Stimulated activated CD8-positive, alpha-beta memory T cell treated with anti-CD3 and anti-CD28 coated beads, Interleukin-4, amount 100 ng/mL, for 24 hours (primary cell): ENCODE measurements around the gene RAB40C.
"Not testable (repeated sequence)": the region's sequence is repeated elsewhere in the genome, so short reads cannot be mapped to it uniquely, and the experiment has no call there.

Source experiments
- DNase-seq: peaks from one replicate; pipeline ENCODE4 v3.0.0-alpha.2; 2020; ENCODE audit warnings: low read depth

Gene RAB40C

DNA sequence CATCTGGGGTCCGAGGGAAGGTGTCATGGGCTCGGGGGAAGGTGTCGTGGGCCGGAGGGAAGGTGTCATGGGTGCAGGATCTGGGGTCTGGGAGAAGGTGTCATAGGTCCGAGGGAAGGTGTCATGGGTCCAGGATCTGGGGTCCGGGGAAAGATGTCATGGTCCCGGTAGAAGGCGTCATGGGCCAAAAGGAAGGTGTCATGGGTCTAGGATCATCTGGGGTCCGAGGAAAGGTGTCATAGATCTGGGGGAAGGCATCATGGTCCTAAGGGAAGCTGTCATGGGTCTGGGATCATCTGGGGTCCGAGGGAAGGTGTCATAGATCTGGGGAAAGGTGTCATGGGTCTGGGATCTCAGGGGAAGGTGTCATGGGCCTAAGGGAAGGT, 942 bp downstream of the RAB40C start:
- DNase-seq, result no peak

DNA sequence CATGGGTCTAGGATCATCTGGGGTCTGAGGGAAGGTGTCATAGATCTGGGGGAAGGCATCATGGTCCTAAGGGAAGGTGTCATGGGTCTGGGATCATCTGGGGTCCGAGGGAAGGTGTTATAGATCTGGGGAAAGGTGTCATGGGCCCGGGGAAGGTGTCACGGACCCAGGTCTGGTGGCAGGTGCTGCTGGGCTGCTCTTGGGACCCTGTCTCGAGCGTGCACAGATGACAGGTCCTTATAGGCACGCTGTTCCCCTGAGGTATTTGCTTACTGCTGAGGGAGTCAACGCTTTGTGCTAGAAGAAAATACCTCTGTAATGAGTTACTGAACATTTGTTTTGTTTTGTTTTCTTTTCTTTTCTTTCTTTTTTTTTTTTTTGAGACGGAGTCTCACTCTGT, 1.4 kb downstream of the RAB40C start:
- DNase-seq, result no peak

DNA sequence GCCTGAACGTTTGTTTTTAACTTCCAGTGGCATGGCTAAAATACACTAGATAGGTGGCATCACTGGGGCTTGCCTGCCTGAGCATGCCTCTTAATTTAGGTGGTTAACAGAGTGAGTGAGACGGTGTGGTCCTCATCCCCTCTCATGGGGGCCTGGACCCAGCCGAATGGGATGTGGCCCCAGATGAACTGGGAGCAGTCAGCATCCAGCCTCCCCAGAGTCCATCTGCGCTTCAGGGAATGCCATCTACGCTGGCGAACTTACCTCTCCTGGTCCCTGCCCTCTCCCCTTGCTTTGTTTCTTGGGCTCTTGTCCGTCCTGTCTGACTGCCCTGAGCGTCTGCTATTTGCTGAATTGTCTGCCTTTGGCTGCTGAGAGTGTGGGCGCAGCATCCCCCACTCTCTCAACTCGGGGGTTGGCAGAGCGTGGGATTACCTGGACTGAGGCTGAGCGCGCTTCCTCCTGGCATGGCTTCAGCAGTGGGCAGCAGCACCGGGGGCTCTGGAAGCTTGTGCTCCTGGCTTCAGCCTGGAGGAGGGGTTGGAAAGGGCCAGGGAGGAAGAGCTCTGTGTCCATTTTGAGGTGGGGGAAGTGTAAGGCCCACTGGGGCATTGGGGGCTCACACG, 2.1 kb downstream of the RAB40C start:
- no peak for DNase-seq

DNA sequence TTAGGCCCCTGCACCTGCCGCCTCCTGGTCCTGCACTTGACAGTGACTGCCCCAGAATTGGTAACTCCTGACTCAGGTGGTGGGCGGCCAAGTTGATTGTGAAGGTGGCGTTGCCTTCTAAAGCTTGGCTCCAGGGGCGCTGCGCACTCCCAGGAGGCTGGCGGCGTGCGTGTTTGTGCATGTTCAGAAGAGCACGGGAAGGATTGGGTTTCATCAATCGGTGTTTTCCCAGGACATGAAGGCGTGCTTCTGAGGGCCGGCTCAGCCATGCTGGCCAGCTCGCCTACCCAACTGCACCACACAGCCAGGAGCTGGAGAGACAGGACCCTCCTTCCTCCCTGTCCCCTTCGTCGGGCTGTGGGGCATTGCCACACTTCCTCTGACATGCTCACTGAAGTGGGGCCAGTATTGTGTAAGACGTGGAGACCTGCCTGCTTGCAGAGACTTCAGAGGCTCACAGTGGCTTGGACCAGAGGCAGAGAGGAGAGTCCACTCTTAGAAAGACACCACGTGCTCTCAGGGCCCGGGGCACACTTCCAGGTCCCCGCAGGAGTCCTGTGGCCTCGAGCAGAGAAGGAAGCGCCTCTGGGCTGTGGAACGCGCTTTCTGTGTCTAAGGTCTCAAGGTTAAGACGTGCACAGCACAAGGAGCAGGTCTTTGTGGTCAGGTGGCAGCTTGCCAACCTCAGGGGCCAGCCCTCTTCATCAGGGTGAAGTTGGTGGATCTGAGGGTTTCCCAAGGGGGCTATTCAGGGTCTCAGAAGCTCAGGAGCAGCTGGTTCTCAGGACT, 2.8 kb downstream of the RAB40C start:
- DNase-seq, result no peak

DNA sequence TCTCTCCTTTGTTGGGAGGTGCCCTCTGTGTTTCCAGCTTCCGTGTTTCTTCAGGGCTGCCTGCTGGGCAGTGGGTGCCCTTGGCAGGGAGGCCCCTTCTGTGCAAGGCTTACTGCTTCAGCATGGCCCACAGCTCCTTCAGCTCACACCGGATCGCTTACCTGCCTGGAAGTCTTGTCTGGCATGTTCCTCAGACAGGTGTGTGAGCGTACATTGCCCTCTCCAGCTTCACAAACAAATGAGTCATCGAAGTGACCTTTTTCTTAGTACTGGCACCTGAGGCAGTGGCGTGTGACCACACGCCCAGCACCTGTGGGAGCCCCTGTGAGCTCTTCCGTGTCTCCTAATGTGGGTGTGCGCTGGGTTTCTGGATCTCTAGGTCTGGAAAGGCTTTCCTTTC, 3.5 kb downstream of the RAB40C start:
- no peak for DNase-seq

DNA sequence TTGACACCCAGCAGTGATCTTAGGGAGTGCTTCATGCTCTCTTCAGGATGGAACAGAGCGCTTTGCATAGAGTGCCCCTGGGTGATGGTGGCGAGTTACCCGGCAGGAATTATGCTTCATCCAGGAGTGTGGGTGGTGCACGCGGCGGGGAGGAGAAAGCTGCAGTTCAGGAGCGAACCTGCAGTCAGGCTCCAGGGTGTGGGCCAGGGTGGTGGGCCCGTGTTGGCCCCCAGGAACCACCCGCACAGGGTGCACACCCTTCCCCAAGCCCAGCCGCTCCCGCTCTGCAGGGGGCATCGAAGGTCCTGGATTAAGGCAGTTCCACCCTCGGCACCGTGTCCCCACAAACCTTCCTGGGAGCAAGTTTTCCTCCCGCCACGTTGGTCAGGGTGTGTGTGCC, 3.9 kb downstream of the RAB40C start:
- DNase-seq, result no peak

DNA sequence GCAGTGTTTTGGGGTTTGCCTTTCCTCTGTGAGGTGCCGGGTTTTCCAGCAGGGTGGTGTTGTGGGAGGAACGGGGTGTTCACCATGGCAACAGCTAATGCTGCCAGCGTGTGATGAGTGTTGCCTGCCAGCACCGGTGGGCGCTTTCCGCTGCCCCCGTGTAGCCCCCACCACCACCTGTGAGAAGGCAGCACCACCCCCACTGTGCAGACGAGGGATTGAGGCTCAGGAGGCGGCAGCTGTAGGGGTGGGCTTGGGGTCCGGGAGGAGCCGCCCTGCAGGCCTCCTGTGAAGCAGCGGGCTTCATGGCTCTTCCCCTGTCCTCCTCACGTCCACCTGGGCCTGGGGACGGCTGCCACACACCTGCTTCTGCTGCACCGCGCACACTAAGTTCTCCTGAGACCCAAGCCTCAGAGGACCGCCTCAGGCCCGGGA, 5.2 kb downstream of the RAB40C start:
- DNase-seq, result no peak

DNA sequence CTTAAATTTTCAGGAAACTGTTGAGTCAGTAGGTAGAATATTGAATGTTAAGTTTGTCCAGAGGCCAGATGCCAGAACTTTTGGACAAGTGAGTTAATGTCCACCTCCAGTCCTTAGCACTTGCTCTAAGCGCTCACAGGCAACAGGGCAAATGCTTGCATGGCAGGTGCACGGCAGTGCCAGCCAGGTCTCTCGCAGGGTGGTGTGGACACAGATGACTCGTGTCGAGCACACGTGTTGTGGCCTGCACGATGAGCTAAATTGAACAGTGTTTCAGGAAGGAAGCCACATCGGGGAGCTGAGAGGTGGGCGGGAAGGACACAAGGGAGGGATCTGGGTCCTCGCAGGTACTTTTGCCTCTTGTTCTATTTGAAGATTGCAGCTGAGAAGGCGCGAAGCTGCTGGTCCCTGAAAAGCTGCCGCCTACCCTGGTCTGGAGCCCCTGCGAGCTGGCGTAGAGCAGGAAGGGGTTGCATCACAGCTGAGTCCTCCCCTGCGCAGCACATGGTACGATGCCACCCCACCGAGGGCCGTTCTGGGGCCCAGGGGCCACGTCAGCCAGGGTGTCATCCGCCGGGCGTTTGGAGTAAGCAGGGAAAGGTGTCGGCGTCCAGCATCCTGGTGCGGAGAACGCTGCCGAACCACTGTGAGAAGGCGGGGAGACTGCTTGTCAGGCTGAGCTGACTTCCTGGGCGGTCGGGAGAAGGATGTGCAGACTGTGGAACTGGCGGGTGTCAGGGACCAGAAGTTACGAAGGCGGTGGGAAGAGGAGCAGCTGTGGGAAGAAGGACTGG, 6.3 kb downstream of the RAB40C start:
- DNase-seq, result no peak

DNA sequence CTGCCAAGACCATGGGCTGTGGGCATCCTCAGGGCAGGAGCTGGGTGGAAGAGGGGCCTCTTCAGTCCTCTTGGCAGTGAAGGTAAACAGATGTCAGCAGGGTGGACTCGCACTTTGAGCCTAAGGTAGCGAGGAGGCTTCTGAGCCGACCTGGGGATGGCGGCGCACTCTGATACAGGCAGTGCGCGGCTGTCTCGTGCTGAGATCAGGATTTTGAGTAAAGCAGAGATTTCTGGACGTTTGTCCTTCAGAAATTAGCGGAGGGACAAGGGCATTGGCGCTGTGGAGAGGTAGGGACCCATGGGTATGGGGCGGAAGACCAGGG, 6.8 kb downstream of the RAB40C start:
- no peak for DNase-seq

DNA sequence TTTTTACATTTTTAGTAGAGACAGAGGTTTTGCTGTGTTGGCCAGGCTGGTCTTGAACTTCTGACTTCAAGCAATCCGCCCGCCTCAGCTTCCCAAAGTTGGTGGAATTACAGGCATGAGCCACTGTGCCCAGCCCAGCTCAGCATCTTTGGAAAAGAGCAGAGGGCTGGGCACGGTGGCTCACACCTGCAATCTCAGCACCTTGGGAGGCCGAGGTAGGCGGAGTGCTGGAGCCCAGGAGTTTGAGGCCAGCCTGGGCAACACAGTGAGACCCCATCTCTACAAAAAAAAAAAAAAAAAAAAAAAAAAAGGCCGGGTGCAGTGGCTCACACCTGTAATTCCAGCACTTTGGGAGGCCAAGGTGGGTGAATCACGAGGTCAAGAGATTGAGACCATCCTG, 7.8 kb downstream of the RAB40C start:
- DNase-seq, result not testable (repeated sequence)

DNA sequence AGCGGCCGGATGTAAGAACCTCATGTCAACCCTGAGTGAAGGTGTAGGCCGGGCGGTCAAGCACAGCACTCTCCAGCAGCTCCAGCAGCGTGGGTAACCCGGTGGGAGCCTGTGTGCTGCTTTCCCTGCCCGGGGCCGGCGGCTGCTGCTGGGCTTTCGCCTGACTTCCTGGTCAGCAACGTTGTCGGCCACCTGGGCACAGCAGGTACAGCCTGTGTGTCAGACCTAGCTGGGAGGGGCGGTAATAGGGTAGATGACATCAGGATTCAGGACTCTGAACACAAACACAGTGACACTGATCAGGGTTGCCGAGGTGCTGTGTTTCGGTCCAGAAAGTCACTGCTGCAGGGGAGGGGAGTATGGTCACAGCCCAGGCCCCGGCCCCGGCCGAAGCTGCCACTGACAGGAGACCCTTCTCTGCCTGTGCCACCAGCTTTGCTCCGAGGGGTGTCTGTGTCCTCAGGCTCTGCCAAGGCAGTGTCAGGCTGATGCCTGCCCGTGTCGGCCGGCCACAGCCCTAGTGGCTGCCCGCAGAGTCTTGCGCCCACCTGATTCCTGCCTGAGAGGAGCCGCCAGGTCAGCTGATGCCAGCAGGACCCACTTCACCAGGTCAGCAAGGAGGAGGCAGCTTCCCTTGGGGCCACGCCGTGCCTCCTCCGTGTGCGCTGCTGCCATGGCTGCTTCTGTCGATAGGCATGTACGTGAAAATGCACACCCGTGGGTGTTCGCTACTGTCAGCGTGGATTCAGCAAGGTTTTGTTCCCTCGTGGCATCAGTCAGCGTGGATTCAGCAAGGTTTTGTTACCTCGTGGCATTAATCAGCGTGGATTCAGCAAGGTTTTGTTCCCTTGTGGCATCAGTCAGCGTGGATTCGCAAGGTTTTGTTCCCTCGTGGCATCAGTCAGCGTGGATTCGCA, 9.2 kb downstream of the RAB40C start:
- DNase-seq, result no peak

DNA sequence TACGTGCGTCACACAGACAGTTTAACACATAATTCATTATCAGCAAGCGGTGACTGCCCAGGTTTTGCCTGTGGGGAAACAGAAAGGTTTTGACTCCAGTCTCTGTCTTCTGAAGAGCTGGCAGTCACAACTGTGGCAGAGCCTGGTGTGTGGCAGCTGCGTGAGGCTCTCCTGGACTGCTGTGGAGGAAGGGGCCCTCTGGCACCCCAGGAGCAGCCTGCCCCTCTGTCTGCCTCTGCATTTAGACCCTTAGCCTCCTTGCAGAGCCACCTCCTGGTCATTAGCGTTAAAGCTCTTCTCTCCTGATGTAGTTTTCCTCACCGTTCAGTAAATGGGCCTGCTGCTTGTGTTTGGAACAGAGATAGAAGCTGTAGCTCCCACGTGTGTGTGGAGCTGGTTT, 10.9 kb downstream of the RAB40C start:
- DNase-seq, result no peak

DNA sequence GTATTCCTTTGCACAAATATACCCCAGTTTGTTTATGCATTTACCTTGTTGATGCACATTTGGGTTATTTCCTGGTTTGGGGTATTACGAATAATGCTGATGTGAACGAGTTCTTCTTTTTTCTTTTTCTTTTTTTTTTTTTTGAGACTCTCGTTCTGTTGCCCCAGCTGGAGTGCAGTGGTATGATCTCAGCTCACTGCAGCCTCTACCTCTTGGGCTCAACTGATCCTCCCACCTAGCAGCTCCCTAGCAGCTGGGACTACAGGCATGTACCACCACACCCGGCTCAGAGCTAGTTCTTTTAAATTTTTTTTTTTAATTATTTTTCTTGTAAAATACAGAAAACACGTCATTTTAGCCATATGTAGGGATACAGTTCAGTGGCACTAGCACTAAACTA, 14.1 kb downstream of the RAB40C start:
- DNase-seq, result no peak

DNA sequence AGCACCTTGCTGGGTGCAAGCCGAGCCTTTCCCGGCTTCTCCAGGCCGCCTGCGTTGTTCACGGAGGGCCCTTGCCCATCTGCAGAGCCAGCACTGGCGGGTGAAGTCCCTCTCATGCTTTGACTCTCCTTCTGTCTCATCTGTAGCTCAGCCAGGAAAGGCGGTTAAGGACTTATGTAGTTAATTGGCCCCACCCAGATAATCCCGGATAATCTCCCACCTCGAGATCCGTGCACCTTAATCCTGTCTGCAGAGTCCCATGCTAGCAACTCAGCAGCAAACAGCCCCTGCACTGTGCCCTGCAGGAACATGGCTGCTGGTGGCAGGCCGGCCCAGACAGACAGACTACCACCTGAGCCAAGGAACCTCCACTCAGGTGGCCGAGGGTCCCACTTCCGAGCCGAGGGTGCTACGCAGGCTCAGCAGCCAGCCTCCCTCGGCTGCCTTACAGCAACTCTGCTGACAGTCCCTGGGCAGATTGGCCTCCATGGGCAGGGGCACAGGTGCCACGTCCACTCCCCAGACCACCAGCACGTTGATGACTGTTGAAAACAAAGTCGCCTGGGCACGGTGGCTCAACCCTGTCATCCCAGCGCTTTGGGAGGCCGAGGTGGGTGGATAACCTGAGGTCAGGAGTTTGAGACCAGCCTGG, 16.9 kb downstream of the RAB40C start:
- no peak for DNase-seq

DNA sequence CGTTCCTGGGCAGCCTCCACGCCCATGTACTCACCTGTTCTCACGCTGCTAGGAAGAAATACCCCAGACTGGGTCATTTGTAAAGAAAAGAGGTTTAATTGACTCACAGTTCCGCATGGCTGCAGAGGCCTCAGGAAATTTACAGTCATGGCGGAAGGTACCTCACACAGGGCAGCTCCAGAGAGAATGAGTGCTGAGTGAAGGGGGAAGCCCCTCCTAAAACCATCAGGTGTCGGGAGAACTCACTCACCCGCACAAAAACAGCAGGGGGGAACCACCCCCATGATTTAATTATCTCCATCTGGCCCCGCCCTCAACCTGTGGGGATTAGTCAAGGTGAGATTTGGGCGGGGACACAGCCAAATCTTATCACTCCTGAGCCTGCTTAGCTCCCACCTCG, 18.2 kb downstream of the RAB40C start:
- DNase-seq, result no peak

DNA sequence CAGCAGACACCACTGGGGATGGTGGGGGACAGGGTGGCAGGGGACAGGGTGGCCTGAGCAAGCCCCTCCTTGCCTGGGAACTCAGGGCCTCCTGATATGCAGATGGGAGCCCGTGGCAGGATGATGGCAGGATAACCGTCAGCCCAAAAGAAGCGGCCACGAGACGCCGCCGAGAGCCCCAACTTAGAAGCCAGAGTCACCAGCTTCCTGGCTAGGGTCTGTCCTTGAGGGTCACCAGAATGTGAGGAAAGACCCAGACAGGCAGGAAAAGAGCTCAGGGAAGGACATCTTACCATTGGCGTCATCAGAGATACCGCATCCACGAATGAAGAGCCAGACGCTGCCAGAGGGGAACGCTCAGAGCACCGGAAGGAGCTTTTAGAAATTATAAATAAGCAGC, 19.4 kb downstream of the RAB40C start:
- no peak for DNase-seq

DNA sequence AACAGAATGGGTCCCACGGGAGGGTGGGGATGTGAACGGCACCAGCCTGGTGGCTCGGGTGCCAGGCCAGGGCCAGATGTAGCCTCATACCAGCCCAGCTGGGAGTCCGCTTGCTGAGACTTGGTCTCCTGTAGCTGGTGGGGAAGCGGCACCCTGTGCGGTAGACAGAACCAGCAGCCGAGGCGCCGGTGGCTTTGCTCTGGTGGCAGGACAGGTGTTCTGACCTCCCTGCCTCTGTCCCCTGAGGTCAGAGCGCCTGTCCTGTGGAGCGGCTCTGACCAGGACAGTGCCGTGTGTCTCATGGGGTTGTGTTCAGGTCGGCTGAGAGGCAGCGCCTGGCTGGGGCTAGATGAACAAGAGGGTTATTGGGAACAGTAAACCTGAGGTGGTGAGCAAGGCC, 20.1 kb downstream of the RAB40C start:
- DNase-seq, result no peak

DNA sequence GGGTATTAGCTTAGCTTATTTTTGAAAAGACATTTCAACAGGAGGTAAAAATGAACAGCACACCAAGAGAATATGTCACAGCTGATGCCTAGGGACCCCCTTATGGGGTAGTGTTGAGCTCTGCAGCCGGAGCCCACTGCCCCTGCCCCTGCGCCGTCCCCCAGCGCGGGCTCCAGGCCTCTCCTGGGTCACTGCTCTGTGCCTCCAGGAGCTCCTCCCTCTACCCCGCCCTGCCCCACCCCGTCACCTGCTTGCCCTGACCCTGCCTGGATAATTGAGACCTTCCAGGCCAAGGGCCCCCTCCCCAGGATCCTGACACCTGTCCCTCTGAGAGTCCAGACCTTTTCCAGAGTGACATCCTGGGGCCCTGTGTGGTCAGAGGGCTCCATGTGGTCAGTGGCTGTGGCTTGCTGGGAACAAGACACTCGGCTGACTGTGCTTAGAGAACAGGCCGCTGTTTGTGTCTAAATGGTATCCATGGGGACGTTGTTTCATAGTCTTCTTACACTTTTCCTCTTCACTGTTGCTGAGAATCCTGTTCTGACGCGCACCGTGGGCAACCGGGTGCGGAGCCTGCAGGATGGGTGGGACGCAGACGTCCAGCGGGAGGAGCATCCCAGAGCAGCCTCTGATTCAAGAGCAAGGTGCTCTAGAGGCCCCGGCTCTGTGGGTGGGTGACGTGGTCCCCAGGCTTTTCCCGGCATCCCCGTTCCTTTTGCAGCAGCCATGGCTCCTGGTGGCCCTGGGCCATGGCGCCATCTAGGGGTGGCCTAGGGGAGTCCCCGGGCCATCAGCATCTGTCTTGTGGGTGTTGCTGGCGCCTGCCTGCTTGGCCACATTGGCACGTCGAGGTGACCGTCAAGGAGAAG, 20.9 kb downstream of the RAB40C start:
- DNase-seq, result peak; percentile 55

DNA sequence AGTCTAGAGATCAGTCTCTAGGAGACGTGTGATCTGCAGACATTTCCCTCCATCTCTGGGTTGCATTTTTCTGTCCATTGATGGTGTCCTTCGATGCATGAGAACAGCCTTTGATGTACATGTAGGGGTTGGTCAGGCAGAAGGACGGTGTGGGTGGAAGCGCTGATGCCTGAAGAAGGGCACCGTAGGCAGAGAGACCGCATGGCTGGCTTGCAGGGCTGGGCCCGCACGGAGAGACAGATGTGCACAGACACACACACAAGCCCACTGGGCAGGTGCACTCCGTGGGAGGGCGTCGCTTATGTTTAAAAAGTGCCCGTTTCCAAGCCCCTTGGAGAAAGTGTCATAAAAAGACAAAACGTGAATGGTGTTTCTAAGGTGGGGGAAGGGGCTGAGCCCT, 25.3 kb downstream of the RAB40C start:
- DNase-seq, result no peak

DNA sequence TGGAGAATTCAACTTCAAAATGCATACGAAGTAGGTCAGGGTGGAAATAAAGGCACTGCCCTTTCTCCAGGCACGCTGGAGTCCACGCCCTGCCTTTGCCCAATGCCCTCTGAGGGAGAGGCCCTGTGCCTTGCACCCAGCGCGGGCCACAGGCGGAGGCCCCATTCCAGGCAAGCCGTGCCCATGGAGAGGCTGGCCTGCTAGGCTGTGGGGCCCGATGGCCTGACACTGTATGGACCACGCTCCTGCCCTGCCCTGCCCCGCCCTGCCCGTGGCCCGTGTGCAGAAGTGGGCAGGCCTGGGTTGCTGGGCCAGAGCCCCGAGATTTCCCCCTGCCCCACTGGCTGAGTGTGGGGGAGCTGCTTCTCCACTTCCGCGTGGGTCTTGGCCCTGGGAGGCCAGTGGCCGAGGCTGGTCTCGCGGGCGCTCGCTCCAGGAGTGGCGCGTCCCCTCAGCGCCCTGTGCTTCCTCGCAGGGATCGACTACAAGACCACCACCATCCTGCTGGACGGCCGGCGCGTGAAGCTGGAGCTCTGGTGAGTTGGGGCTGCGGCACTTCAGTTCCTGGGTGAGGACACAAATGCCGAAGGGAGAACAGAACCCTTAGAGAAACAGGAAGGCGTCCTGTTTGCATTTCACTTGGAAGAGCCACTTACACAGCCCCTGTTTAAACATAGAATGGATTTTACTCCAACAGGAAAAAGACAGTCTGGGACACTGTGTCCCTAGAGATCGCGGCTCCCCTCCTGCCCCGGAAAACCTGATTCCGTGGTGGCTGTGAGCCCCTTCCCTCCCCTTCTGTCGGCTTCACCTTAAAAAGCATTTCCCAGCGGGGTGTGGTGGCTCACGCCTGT, 27.1 kb downstream of the RAB40C start:
- DNase-seq, result no peak
